ENCODE data around the gene TGFBR2. TPM values are rescaled to one million over a fixed set of nuclear protein-coding genes. Genes with fewer than 3 reads are reported as not detected.

TGFBR2 gene
- total RNA-seq, 1 donor from 2014 or later: 144 TPM

GRCh38 chr3:30644615-30645014, 38.2 kb downstream of the TGFBR2 start:
- no peaks in the 10 kb centered on the region for H3K27me3 ChIP-seq (ENCODE audit: low read depth)
- intact Hi-C loops (cut with micrococcal nuclease): no loop called here
- no peak overlapping the region for H3K4me3 ChIP-seq
- H3K4me1 ChIP-seq: peaks cover 98% of the 10 kb centered on the region
- H3K36me3 ChIP-seq: peaks cover 50% of the 10 kb centered on the region
- H3K9me3 ChIP-seq (replicated peaks): no peaks in the 10 kb centered on the region
- DNase-seq: peak; percentile 39
- TF ChIP-seq CTCF (IDR thresholded peaks at IDR 0.05; ENCODE audit: borderline replicate concordance): no peak
- peak overlapping the region; percentile 85 for H3K27ac ChIP-seq (replicated peaks)

- Histone ChIP-seq H3K4me1 (peaks cover 98% of the 10 kb centered on the region), H3K9me3 (replicated peaks) (no peaks in the 10 kb centered on the region), H3K36me3 (peaks cover 54% of the 10 kb centered on the region), H3K4me3 (no peak overlapping the region), H3K27me3 (ENCODE audit: low read depth) (no peaks in the 10 kb centered on the region), H3K27ac (replicated peaks) (peak overlapping the region; percentile 85)
- no peak for TF ChIP-seq CTCF (IDR thresholded peaks at IDR 0.05; ENCODE audit: borderline replicate concordance)
- no peak for DNase-seq
- intact Hi-C loops (cut with micrococcal nuclease): no loop called here
Measured at GRCh38 chr3:30645077-30645476, 38.7 kb downstream of the TGFBR2 start.

- Histone ChIP-seq H3K36me3 (peaks cover 67% of the 10 kb centered on the region), H3K9me3 (replicated peaks) (no peaks in the 10 kb centered on the region), H3K27ac (replicated peaks) (peak overlapping the region; percentile 85), H3K27me3 (ENCODE audit: low read depth) (no peaks in the 10 kb centered on the region), H3K4me3 (no peak overlapping the region), H3K4me1 (peaks cover 94% of the 10 kb centered on the region)
- intact Hi-C loops (cut with micrococcal nuclease): no loop called here
- no peak for DNase-seq
- no peak for TF ChIP-seq CTCF (IDR thresholded peaks at IDR 0.05; ENCODE audit: borderline replicate concordance)
Measured at GRCh38 chr3:30646181-30646876, 39.9 kb downstream of the TGFBR2 start.

- Histone ChIP-seq H3K9me3 (replicated peaks) (no peaks in the 10 kb centered on the region), H3K27ac (replicated peaks) (peak overlapping the region; percentile 18), H3K27me3 (ENCODE audit: low read depth) (no peaks in the 10 kb centered on the region), H3K4me3 (no peak overlapping the region), H3K4me1 (peaks cover 92% of the 10 kb centered on the region), H3K36me3 (peaks cover 75% of the 10 kb centered on the region)
- intact Hi-C loops (cut with micrococcal nuclease): no loop called here
- no peak for TF ChIP-seq CTCF (IDR thresholded peaks at IDR 0.05; ENCODE audit: borderline replicate concordance)
- DNase-seq: no peak
Measured at GRCh38 chr3:30646961-30647752, 40.8 kb downstream of the TGFBR2 start.

GRCh38 chr3:30648670-30649357, 42.4 kb downstream of the TGFBR2 start:
- H3K27me3 ChIP-seq (ENCODE audit: low read depth): no peaks in the 10 kb centered on the region
- intact Hi-C loops (cut with micrococcal nuclease): no loop called here
- no peak for DNase-seq
- peaks cover 82% of the 10 kb centered on the region for H3K4me1 ChIP-seq
- H3K36me3 ChIP-seq: peaks cover 92% of the 10 kb centered on the region
- no peak for TF ChIP-seq CTCF (IDR thresholded peaks at IDR 0.05; ENCODE audit: borderline replicate concordance)
- peak overlapping the region; percentile 70 for H3K27ac ChIP-seq (replicated peaks)
- H3K4me3 ChIP-seq: no peak overlapping the region
- H3K9me3 ChIP-seq (replicated peaks): no peaks in the 10 kb centered on the region

Data from left ventricle myocardium inferior (tissue), 1 donor.